Measurements from ENCODE around the gene DDR1.

- no peak for TF ChIP-seq CTCF (IDR thresholded peaks at IDR 0.05; ENCODE audit: low read depth, low read length)
- TF ChIP-seq MYC (IDR thresholded peaks at IDR 0.05; ENCODE audit: low read depth, low read length): no peak
- no peak for TF ChIP-seq MAX (IDR thresholded peaks at IDR 0.05; ENCODE audit: low read depth, low read length)
- TF ChIP-seq POLR2A (IDR thresholded peaks at IDR 0.05; ENCODE audit: extremely low read depth, insufficient read length): no peak
These were observed 50.7 kb downstream of the DDR1 start for GRCh38 chr6:30935018-30935417.

Measured in NB4 (cell line).